Nucleus accumbens (tissue), 56 donors: ENCODE data around the gene KLHL17.
"Not testable (repeated sequence)": the region's sequence is repeated elsewhere in the genome, so short reads cannot be mapped to it uniquely, and the experiment has no call there.

Experiments used
- DNase-seq, 56 donors: peaks; one replicate each; lab custom pipeline; 2025; lab: John Stamatoyannopoulos, UW

KLHL17 gene

GRCh38 chr1:1011396-1011949, 51.1 kb downstream of the KLHL17 start:
- DNase-seq: no peak

- DNase-seq: not testable (repeated sequence)
Observed at GRCh38 chr1:1012736-1013104, 52.3 kb downstream of the KLHL17 start.

- peak in 50 of 56 donors; percentile 23 to 88 (median 66) for DNase-seq
Observed at GRCh38 chr1:1013105-1013921, 52.9 kb downstream of the KLHL17 start, which contains the start of gene ISG15. Gene ISG15 (plus strand): TSS chr1:1013497. CDS start chr1:1013574, 77 bp downstream.

- DNase-seq: no peak
Observed at GRCh38 chr1:1013922-1014648, 53.7 kb downstream of the KLHL17 start.

GRCh38 chr1:1014799-1015681, 54.7 kb downstream of the KLHL17 start:
- DNase-seq: peak in 1 of 56 donors; percentile 35
